ENCODE data around the gene LZTS3. TPM values are rescaled to one million over a fixed set of nuclear protein-coding genes. Genes with fewer than 3 reads are reported as not detected.
A peak's percentile ranks its signal among the peaks of the same experiment; 100 is the strongest.

LZTS3 gene
- total and polyA plus RNA-seq, 2 of the 13 experiments (the other 11 are each of a cell fraction or from before 2014, with no cell fraction given): 10.1 to 31.3 TPM

DNA sequence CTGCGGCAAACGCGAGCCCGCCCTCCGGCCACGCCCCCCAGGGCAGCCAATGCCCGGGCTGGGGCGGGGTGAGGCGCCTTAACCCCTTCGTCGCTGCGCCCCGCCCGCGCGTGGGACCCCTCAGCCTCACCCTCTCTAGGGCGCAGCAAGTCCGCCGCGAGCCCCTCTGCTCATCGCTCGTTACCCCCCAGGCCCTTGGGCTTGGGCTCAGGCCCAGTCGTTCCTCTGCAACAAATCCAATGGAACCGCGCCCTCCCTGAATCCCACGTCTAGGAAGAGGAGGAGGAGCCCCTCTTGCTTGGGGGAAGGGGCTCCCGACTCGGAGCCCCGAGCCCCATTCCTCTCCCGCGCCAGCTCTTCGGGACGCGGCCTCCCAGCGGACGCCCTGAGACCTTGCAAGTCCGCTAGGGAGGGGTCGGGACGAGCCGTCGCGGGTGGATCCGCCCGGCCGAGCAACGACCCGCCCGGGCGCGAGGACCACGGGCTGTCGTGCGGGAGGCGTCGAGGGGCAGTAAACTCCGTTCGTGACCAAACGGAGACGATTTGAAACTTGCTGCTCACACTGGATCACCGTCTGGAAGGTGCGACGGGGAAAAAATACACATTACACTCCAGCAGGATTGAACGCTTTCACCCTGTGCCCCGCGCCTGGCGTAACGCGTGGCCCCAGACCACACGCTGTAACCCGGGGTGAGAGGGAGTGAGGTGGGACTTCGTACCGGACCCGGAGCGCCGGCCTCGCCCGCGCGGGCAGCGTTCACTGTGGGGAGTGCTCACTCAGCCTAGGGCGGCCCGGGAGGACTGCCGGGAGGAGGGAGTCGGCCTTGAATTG lies 477 bp upstream of the LZTS3 start (continued):
- TF ChIP-seq ERF (CRISPR knock-in tag; IDR thresholded peaks at IDR 0.05) (peak; percentile 55), TCF12 (IDR thresholded peaks at IDR 0.05) (no peak), TCF12 (CRISPR knock-in tag; IDR thresholded peaks at IDR 0.05) (peak; percentile 51; the same call in 1 of the 2 replicates), PLSCR1 (CRISPR knock-in tag; IDR thresholded peaks at IDR 0.05; ENCODE audit: borderline replicate concordance) (no peak), MYNN (CRISPR knock-in tag; IDR thresholded peaks at IDR 0.05; ENCODE audit: low read depth) (0 out of 2 replicates have a peak, but pooled peaks have one; percentile 28), NR2F1 (CRISPR knock-in tag; IDR thresholded peaks at IDR 0.05) (peak; percentile 38 to 73; a peak in 1 of 4 replicates), ZNF503 (CRISPR knock-in tag; IDR thresholded peaks at IDR 0.05) (peak; percentile 81; the same call in 1 of the 2 replicates), KAT2B (IDR thresholded peaks at IDR 0.05; ENCODE audit: borderline replicate concordance, low read depth, low read length) (no peak), ZFAT (CRISPR knock-in tag; conservative IDR thresholded peaks at IDR 0.05) (no peak), ZNF776 (CRISPR knock-in tag; IDR thresholded peaks at IDR 0.05) (peak; percentile 66), NCOA1 (CRISPR knock-in tag; IDR thresholded peaks at IDR 0.05) (peak; percentile 57; the same call in 1 of the 2 replicates), JUN (CRISPR knock-in tag; IDR thresholded peaks at IDR 0.05) (no peak; the same call in 1 of the 2 replicates)
- TF ChIP-seq, protein P1, sequence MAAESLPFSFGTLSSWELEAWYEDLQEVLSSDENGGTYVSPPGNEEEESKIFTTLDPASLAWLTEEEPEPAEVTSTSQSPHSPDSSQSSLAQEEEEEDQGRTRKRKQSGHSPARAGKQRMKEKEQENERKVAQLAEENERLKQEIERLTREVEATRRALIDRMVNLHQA (CRISPR knock-in tag; IDR thresholded peaks at IDR 0.05): no peak
- TF ChIP-seq, protein P2, sequence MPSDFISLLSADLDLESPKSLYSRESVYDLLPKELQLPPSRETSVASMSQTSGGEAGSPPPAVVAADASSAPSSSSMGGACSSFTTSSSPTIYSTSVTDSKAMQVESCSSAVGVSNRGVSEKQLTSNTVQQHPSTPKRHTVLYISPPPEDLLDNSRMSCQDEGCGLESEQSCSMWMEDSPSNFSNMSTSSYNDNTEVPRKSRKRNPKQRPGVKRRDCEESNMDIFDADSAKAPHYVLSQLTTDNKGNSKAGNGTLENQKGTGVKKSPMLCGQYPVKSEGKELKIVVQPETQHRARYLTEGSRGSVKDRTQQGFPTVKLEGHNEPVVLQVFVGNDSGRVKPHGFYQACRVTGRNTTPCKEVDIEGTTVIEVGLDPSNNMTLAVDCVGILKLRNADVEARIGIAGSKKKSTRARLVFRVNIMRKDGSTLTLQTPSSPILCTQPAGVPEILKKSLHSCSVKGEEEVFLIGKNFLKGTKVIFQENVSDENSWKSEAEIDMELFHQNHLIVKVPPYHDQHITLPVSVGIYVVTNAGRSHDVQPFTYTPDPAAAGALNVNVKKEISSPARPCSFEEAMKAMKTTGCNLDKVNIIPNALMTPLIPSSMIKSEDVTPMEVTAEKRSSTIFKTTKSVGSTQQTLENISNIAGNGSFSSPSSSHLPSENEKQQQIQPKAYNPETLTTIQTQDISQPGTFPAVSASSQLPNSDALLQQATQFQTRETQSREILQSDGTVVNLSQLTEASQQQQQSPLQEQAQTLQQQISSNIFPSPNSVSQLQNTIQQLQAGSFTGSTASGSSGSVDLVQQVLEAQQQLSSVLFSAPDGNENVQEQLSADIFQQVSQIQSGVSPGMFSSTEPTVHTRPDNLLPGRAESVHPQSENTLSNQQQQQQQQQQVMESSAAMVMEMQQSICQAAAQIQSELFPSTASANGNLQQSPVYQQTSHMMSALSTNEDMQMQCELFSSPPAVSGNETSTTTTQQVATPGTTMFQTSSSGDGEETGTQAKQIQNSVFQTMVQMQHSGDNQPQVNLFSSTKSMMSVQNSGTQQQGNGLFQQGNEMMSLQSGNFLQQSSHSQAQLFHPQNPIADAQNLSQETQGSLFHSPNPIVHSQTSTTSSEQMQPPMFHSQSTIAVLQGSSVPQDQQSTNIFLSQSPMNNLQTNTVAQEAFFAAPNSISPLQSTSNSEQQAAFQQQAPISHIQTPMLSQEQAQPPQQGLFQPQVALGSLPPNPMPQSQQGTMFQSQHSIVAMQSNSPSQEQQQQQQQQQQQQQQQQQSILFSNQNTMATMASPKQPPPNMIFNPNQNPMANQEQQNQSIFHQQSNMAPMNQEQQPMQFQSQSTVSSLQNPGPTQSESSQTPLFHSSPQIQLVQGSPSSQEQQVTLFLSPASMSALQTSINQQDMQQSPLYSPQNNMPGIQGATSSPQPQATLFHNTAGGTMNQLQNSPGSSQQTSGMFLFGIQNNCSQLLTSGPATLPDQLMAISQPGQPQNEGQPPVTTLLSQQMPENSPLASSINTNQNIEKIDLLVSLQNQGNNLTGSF (CRISPR knock-in tag; IDR thresholded peaks at IDR 0.05): peak; percentile 69
- TF ChIP-seq, protein P3, sequence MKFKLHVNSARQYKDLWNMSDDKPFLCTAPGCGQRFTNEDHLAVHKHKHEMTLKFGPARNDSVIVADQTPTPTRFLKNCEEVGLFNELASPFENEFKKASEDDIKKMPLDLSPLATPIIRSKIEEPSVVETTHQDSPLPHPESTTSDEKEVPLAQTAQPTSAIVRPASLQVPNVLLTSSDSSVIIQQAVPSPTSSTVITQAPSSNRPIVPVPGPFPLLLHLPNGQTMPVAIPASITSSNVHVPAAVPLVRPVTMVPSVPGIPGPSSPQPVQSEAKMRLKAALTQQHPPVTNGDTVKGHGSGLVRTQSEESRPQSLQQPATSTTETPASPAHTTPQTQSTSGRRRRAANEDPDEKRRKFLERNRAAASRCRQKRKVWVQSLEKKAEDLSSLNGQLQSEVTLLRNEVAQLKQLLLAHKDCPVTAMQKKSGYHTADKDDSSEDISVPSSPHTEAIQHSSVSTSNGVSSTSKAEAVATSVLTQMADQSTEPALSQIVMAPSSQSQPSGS (CRISPR knock-in tag; IDR thresholded peaks at IDR 0.05): peak; percentile 84
- TF ChIP-seq, protein P4, sequence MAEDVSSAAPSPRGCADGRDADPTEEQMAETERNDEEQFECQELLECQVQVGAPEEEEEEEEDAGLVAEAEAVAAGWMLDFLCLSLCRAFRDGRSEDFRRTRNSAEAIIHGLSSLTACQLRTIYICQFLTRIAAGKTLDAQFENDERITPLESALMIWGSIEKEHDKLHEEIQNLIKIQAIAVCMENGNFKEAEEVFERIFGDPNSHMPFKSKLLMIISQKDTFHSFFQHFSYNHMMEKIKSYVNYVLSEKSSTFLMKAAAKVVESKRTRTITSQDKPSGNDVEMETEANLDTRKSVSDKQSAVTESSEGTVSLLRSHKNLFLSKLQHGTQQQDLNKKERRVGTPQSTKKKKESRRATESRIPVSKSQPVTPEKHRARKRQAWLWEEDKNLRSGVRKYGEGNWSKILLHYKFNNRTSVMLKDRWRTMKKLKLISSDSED (CRISPR knock-in tag; IDR thresholded peaks at IDR 0.05): 0 out of 2 replicates have a peak, but pooled peaks have one; percentile 93
